Body of pancreas (tissue), 4 donors: ENCODE results near the gene ANKZF1. TPM values are rescaled to one million over a fixed set of nuclear protein-coding genes. Genes with fewer than 3 reads are reported as not detected.

ENCODE experiments used
- ATAC-seq: fragments of 150-250 bp; one replicate; pipeline ENCODE4 v1.9.1; 2016
- DNase-seq, 4 donors: peaks; one replicate each; pipeline ENCODE4 v3.0.0-alpha.2; 2019
- H3K27ac ChIP-seq, 4 donors: fragments of 200-600 bp; sonication (generic); 1 replicate in 3 of 4; 2 replicates in 1 of 4; pipeline versions ENCODE4 v1.5.1 to v1.6.1; 2016 to 2019; ENCODE audit warnings: mild to moderate bottlenecking in 1 of 4, mixed read lengths in 1 of 4, moderate library complexity in 1 of 4
- H3K27me3 ChIP-seq, 2 donors: fragments of 200-600 bp; sonication (generic); one replicate each; pipeline ENCODE4 v1.6.0; 2016; ENCODE audit warnings: mild to moderate bottlenecking in 1 of 2
- H3K36me3 ChIP-seq, 2 donors: fragments of 200-600 bp; sonication (generic); replicated peaks in 1 of 2; 2 replicates each; pipeline ENCODE4 v1.5.1; 2016; ENCODE audit warnings: low read depth in 2 of 2; ENCODE audit not compliant: insufficient read depth in 1 of 2
- H3K4me1 ChIP-seq: fragments of 200-600 bp; sonication (generic); one replicate; pipeline ENCODE4 v1.6.0; 2016
- H3K4me3 ChIP-seq, 2 donors: fragments of 200-600 bp; sonication (generic); 1 replicate in 1 of 2; 2 replicates in 1 of 2; pipeline ENCODE4 v1.5.1; 2016 to 2019
- H3K9me3 ChIP-seq, 3 donors: fragments of 200-600 bp; sonication (generic); 1 replicate in 2 of 3; 2 replicates in 1 of 3; pipeline ENCODE4 v1.5.1; 2016
- CTCF ChIP-seq, 7 experiments: fragments of 450-650 bp in 4 of 7; fragments of 200-600 bp in 3 of 7; sonication (generic) in 3 of 7; IDR thresholded peaks; one replicate each; pipeline ENCODE4 v1.5.1; 2016 to 2019; ENCODE audit warnings: antibody characterized with exemption in 7 of 7
- POLR2A ChIP-seq, 3 donors: fragments of 450-650 bp; IDR thresholded peaks; one replicate each; pipeline ENCODE4 v1.6.1; 2016; ENCODE audit warnings: antibody characterized with exemption in 3 of 3, mild to moderate bottlenecking in 2 of 3
- WGBS, 2 donors: methylation state at CpG; one replicate each; pipeline ENCODE4 v1.1.5; 2017; 5-methylcytosine and 5-hydroxymethylcytosine counted together
- intact Hi-C: fragments of 100-400 bp; cut with DNase I; formaldehyde crosslinking; loops from one replicate; pipeline ENCODE4 v1.15.1; 2023
- total RNA-seq, 2 donors: library from RNA; depleted of rRNA; stranded (reverse); fragments of >200 nt; gene quantifications; one replicate each; pipeline ENCODE4 v1.1.0, GENCODE V29; 2016

Gene ANKZF1
- total RNA-seq, 2 donors from 2014 or later: 67.5 to 95.3 TPM

- TF ChIP-seq POLR2A (IDR thresholded peaks at IDR 0.05) (no peak), CTCF (IDR thresholded peaks at IDR 0.05) (no peak)
- ATAC-seq (no peak), DNase-seq (peak in 1 of 4 donors; percentile 3)
- intact Hi-C loops: no loop called here
- WGBS, 2 donors: 83 to 90% methylated on average over 7 to 8 of the region's 8 CpGs
- H3K4me1 ChIP-seq: peaks cover 13% of the 10 kb centered on the region
- no peak overlapping the region for H3K27ac ChIP-seq
- H3K27me3 ChIP-seq: no peaks in the 10 kb centered on the region
- no peak overlapping the region for H3K4me3 ChIP-seq
- H3K36me3 ChIP-seq: peaks cover 0 to 3% of the 10 kb centered on the region in 2 donors
- no peaks in the 10 kb centered on the region for H3K9me3 ChIP-seq
Observed at GRCh38 chr2:219213026-219213415, 16.6 kb upstream of the ANKZF1 start.

- ATAC-seq (no peak), DNase-seq (peak in 1 of 4 donors; percentile 2)
- no peak overlapping the region for H3K27ac ChIP-seq
- no peak for TF ChIP-seq POLR2A (IDR thresholded peaks at IDR 0.05)
- TF ChIP-seq CTCF (IDR thresholded peaks at IDR 0.05): no peak
- H3K9me3 ChIP-seq: no peaks in the 10 kb centered on the region
- H3K4me3 ChIP-seq: no peak overlapping the region
- H3K27me3 ChIP-seq: no peaks in the 10 kb centered on the region
- WGBS, 2 donors: 91 to 94% methylated on average over 10 of the region's 10 CpGs
- H3K36me3 ChIP-seq: peaks cover 0 to 3% of the 10 kb centered on the region in 2 donors
- intact Hi-C loops: no loop called here
- peaks cover 16% of the 10 kb centered on the region for H3K4me1 ChIP-seq
Observed at GRCh38 chr2:219213486-219214071, 16.0 kb upstream of the ANKZF1 start.

GRCh38 chr2:219214141-219214540 is 15.5 kb upstream of the ANKZF1 start:
- Histone ChIP-seq H3K27me3 (no peaks in the 10 kb centered on the region), H3K9me3 (no peaks in the 10 kb centered on the region), H3K27ac (no peak overlapping the region), H3K4me3 (no peak overlapping the region), H3K36me3 (peaks cover 0 to 2% of the 10 kb centered on the region in 2 donors), H3K4me1 (peaks cover 22% of the 10 kb centered on the region)
- TF ChIP-seq POLR2A (IDR thresholded peaks at IDR 0.05): no peak
- TF ChIP-seq CTCF (IDR thresholded peaks at IDR 0.05): no peak
- 94 to 95% methylated on average over 15 of the region's 15 CpGs for WGBS, 2 donors
- ATAC-seq (no peak), DNase-seq (peak in 1 of 4 donors; percentile 5)
- intact Hi-C loops: no loop called here

- DNase-seq (no peak), ATAC-seq (no peak)
- Histone ChIP-seq H3K27me3 (no peaks in the 10 kb centered on the region), H3K9me3 (no peaks in the 10 kb centered on the region), H3K4me3 (no peak overlapping the region), H3K27ac (no peak overlapping the region), H3K4me1 (peaks cover 28% of the 10 kb centered on the region), H3K36me3 (peaks cover 0 to 2% of the 10 kb centered on the region in 2 donors)
- no peak for TF ChIP-seq POLR2A (IDR thresholded peaks at IDR 0.05)
- no peak for TF ChIP-seq CTCF (IDR thresholded peaks at IDR 0.05)
- intact Hi-C loops: no loop called here
- 86 to 89% methylated on average over 6 of the region's 6 CpGs for WGBS, 2 donors
Observed at GRCh38 chr2:219214786-219215185, 14.8 kb upstream of the ANKZF1 start.
